B cell (primary cell): Measurements from ENCODE around the gene NSD1.

Experiments
- CTCF ChIP-seq: fragments of 200-600 bp; IDR thresholded peaks from one replicate; pipeline ENCODE4 v1.8.0; 2022; ENCODE audit warnings: antibody characterized with exemption, mild to moderate bottlenecking
- EZH2 ChIP-seq: IDR thresholded peaks from 2 replicates; pipeline ENCODE4 v1.6.1; 2012; ENCODE audit warnings: borderline replicate concordance, low read depth, mild to moderate bottlenecking, moderate library complexity, low read length; ENCODE audit not compliant: insufficient read depth, poor library complexity, severe bottlenecking

GRCh38 chr5:177344891-177345290, 211.3 kb downstream of the NSD1 start:
- TF ChIP-seq CTCF = no peak
- no peak for TF ChIP-seq EZH2
